Left ventricle myocardium inferior (tissue), 1 donor: Measurements from ENCODE around the gene PPARG. TPM values are rescaled to one million over a fixed set of nuclear protein-coding genes. Genes with fewer than 3 reads are reported as not detected.

ENCODE experiments used
- DNase-seq: peaks from one replicate; pipeline ENCODE4 v3.0.0-alpha.2; 2020
- H3K27ac ChIP-seq: fragments of 200-600 bp; replicated peaks from 2 replicates; pipeline ENCODE4 v1.8.0; 2021
- H3K27me3 ChIP-seq: fragments of 200-600 bp; 2 replicates; pipeline ENCODE4 v1.8.0; 2021; ENCODE audit warnings: low read depth
- H3K36me3 ChIP-seq: fragments of 200-600 bp; 2 replicates; pipeline ENCODE4 v1.8.0; 2021
- H3K4me1 ChIP-seq: fragments of 200-600 bp; 2 replicates; pipeline ENCODE4 v1.8.0; 2021
- H3K4me3 ChIP-seq: fragments of 200-600 bp; 2 replicates; pipeline ENCODE4 v1.8.0; 2021; ENCODE audit warnings: mild to moderate bottlenecking, moderate library complexity
- H3K9me3 ChIP-seq: fragments of 200-600 bp; replicated peaks from 2 replicates; pipeline ENCODE4 v1.8.0; 2021
- CTCF ChIP-seq: fragments of 200-600 bp; IDR thresholded peaks from 2 replicates; pipeline ENCODE4 v1.8.0; 2021; ENCODE audit warnings: antibody characterized with exemption, mild to moderate bottlenecking, borderline replicate concordance
- intact Hi-C: fragments of 100-400 bp; cut with micrococcal nuclease; formaldehyde crosslinking; loops from one replicate; pipeline ENCODE4 v1.11.0; 2022
- total RNA-seq: library from RNA; stranded (reverse); fragmentation: NEBNext Ultra II Directional; extraction: Animal tissue kit (Norgen Biotek cat#: 25700); gene quantifications from one replicate; pipeline ENCODE4 v1.2.1, GENCODE V29; 2021
- donor health status: DM: no; HTN: yes; CAD: no; lungs with severe emphysema.

The PPARG gene
- total RNA-seq, 1 donor from 2014 or later, result 15.6 TPM

- peaks cover 44% of the 10 kb centered on the region for H3K4me1 ChIP-seq
- H3K27me3 ChIP-seq, result no peaks in the 10 kb centered on the region
- DNase-seq, result no peak
- H3K36me3 ChIP-seq, result peaks cover 3% of the 10 kb centered on the region
- peak overlapping the region; percentile 76 for H3K27ac ChIP-seq
- TF ChIP-seq CTCF, result no peak
- intact Hi-C loops, result no loop called here
- H3K9me3 ChIP-seq, result no peaks in the 10 kb centered on the region
- peak overlapping the region; percentile 26 for H3K4me3 ChIP-seq
Measured at GRCh38 chr3:12316253-12316652, 27.4 kb downstream of the PPARG start.

- peak overlapping the region; percentile 76 for H3K27ac ChIP-seq
Measured at GRCh38 chr3:12316729-12317351, 28.0 kb downstream of the PPARG start.

GRCh38 chr3:12317914-12318313 lies 29.0 kb downstream of the PPARG start:
- Histone ChIP-seq H3K4me1 (peaks cover 37% of the 10 kb centered on the region), H3K4me3 (no peak overlapping the region), H3K27ac (peak overlapping the region; percentile 76), H3K9me3 (no peaks in the 10 kb centered on the region), H3K36me3 (peaks cover 3% of the 10 kb centered on the region), H3K27me3 (no peaks in the 10 kb centered on the region)
- DNase-seq, result no peak
- TF ChIP-seq CTCF, result no peak
- intact Hi-C loops, result no loop called here

More at GRCh38 chr3:12316729-12317351, 28.0 kb downstream of the PPARG start:
- DNase-seq, result no peak
- no peaks in the 10 kb centered on the region for H3K27me3 ChIP-seq
- H3K9me3 ChIP-seq, result no peaks in the 10 kb centered on the region
- intact Hi-C loops, result no loop called here
- H3K4me3 ChIP-seq, result no peak overlapping the region
- TF ChIP-seq CTCF, result no peak
- peaks cover 38% of the 10 kb centered on the region for H3K4me1 ChIP-seq
- H3K36me3 ChIP-seq, result peaks cover 3% of the 10 kb centered on the region

GRCh38 chr3:12318758-12319621 lies 30.1 kb downstream of the PPARG start:
- peak overlapping the region; percentile 76 for H3K27ac ChIP-seq
- peaks cover 37% of the 10 kb centered on the region for H3K4me1 ChIP-seq
- no peaks in the 10 kb centered on the region for H3K27me3 ChIP-seq
- DNase-seq, result no peak
- intact Hi-C loops, result no loop called here
- peak overlapping the region; percentile 5 for H3K4me3 ChIP-seq
- no peak for TF ChIP-seq CTCF
- H3K9me3 ChIP-seq, result no peaks in the 10 kb centered on the region
- H3K36me3 ChIP-seq, result no peaks in the 10 kb centered on the region

GRCh38 chr3:12321015-12321414 lies 32.1 kb downstream of the PPARG start:
- Histone ChIP-seq H3K27me3 (no peaks in the 10 kb centered on the region), H3K9me3 (no peaks in the 10 kb centered on the region), H3K36me3 (no peaks in the 10 kb centered on the region), H3K4me1 (peaks cover 40% of the 10 kb centered on the region), H3K27ac (no peak overlapping the region), H3K4me3 (no peak overlapping the region)
- intact Hi-C loops, result no loop called here
- no peak for TF ChIP-seq CTCF
- no peak for DNase-seq
